ENCODE measurements around the gene PHAX.
A peak's percentile ranks its signal among the peaks of the same experiment; 100 is the strongest.
"Not testable (repeated sequence)": the region's sequence is repeated elsewhere in the genome, so short reads cannot be mapped to it uniquely, and the experiment has no call there.

The PHAX gene

DNA sequence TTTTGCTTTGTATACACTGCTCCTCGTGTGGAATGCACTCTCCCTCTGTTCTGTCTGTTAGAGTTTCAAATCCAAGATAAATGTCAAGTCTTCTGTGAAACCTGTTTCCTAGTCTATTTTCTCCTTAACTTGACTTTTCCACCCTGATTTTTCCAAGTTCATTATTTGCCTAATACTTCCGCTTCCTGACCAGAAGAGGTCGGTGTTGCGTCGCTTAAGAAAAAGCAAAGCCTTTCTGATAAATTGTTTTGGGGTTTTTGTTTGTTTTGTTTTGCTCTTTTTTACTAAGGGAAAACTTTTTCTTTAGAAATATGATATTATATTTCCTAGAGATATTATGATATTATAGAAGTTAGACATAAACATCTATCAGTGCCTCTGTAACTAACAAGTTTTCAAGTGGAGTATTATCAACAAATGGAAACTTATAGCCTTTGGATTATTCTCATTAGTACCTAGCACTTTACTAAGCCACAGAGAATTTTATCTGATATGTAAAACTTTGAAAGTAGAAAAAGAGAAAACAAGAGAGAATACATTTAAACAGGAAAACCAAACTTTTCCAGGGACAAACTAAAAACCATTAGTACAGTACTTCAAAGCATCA, 55.8 kb downstream of the PHAX start:
- peak; percentile 66 for DNase-seq (ENCODE audit: low read depth)

GRCh38 chr5:126658561-126658960, 57.8 kb downstream of the PHAX start:
- DNase-seq (ENCODE audit: low read depth) = no peak

GRCh38 chr5:126659805-126660482, 59.2 kb downstream of the PHAX start:
- no peak for DNase-seq (ENCODE audit: low read depth)

GRCh38 chr5:126664586-126664985, 63.8 kb downstream of the PHAX start:
- DNase-seq (ENCODE audit: low read depth) = no peak

- DNase-seq (ENCODE audit: low read depth) = not testable (repeated sequence)
These were observed 69.4 kb downstream of the PHAX start for GRCh38 chr5:126670109-126670508.

DNA sequence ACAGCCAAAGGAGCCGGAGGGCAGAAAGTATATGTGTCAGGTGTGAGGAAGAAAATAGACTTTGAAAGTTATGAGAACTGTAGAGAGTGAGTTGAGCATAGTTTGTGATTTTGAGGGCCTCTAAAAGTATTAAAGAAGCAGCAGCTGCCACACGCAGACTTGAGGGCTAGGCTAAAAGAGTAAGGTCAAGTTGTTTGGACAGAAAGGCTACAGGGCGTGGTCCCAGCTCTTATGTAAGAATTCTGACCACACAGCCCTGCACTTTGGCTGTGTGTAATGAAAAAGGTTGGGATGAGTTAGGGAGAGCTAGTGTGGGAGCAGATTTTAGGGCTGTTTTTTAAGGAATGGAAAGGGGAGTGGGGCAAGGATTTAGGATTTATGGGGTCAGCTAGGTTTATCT, 70.9 kb downstream of the PHAX start:
- DNase-seq (ENCODE audit: low read depth) = not testable (repeated sequence)

GRCh38 chr5:126673477-126673876, 72.7 kb downstream of the PHAX start:
- no peak for DNase-seq (ENCODE audit: low read depth)

- no peak for DNase-seq (ENCODE audit: low read depth)
These were observed 73.4 kb downstream of the PHAX start for GRCh38 chr5:126674145-126674544.

- DNase-seq (ENCODE audit: low read depth) = no peak
These were observed 74.6 kb downstream of the PHAX start for GRCh38 chr5:126675338-126675737.

DNA sequence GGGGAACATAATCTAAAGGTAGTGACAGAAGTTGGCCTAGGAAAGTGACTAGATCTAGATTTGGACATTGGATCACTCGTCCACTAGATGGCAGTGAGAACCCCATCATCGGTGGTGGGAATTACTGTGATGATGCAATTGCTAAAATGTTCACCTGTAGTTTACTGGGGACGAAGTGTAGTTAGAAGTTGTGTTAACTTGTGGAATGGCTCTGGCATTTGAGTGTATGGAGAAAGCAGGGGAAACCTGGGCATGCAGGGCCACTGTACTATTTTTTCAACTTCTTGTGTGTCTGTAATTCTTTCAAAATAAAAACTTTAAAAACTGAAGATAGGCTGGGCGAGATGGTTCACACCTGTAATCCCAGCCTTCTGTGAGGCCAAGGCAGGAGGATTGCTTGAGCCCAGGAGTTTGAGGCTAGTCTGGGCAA, 75.5 kb downstream of the PHAX start:
- peak; percentile 72 for DNase-seq (ENCODE audit: low read depth)
